Astrocyte of the cerebellum (primary cell): ENCODE data around the gene UBXN1.
A peak's percentile ranks its signal among the peaks of the same experiment; 100 is the strongest.
"Not testable (repeated sequence)": the region's sequence is repeated elsewhere in the genome, so short reads cannot be mapped to it uniquely, and the experiment has no call there.

ENCODE experiments used
- DNase-seq: peaks from one replicate; pipeline ENCODE4 v3.0.0-alpha.2; 2011; ENCODE audit warnings: low read depth
- H3K4me3 ChIP-seq: 2 replicates; pipeline ENCODE4 v1.5.1; 2011; ENCODE audit warnings: mild to moderate bottlenecking, low read depth, low read length, moderate library complexity
- CTCF ChIP-seq: IDR thresholded peaks from 2 replicates; pipeline ENCODE4 v1.5.1; 2012; ENCODE audit warnings: low read length, low read depth, moderate library complexity, mild to moderate bottlenecking; ENCODE audit errors: missing control alignments
- in situ Hi-C: cut with HindIII; loops from 2 replicates; pipeline ENCODE4 v1.10.0; 2017; ENCODE audit warnings: low sequenced_read_pairs

The UBXN1 gene

GRCh38 chr11:62676698-62677097 is 2.2 kb downstream of the UBXN1 start:
- no peak for DNase-seq
- in situ Hi-C loops = no loop called here
- no peak overlapping the region for H3K4me3 ChIP-seq
- TF ChIP-seq CTCF = peak; percentile 3

GRCh38 chr11:62675415-62675814 is 3.5 kb downstream of the UBXN1 start:
- DNase-seq, H3K4me3 ChIP-seq, in situ Hi-C loops: not testable (repeated sequence)

GRCh38 chr11:62673196-62673525 is 5.7 kb downstream of the UBXN1 start:
- no peak overlapping the region for H3K4me3 ChIP-seq
- TF ChIP-seq CTCF = no peak
- in situ Hi-C loops = no loop called here
- no peak for DNase-seq

GRCh38 chr11:62671608-62672389 is 7.1 kb downstream of the UBXN1 start, which contains the start of the genes LBHD1 and UQCC3:
LBHD1 (minus strand) TSS chr11:62672267; CDS start chr11:62670031, 2,236 bp downstream.
UQCC3 (plus strand) TSS chr11:62671673; CDS start chr11:62671746, 73 bp downstream.
- no peak for DNase-seq
- TF ChIP-seq CTCF = no peak
- in situ Hi-C loops = no loop called here
- H3K4me3 ChIP-seq = peak within 1 kb of the TSS; percentile 78

GRCh38 chr11:62671236-62671607 is 7.7 kb downstream of the UBXN1 start:
- in situ Hi-C loops = no loop called here
- DNase-seq = no peak
- TF ChIP-seq CTCF = no peak
- H3K4me3 ChIP-seq = peak overlapping the region; percentile 78

- no peak for DNase-seq
- in situ Hi-C loops = no loop called here
- H3K4me3 ChIP-seq = no peak overlapping the region
- no peak for TF ChIP-seq CTCF
These were observed 9.3 kb downstream of the UBXN1 start for GRCh38 chr11:62669420-62670161.

- TF ChIP-seq CTCF = no peak
- in situ Hi-C loops = no loop called here
- H3K4me3 ChIP-seq = no peak overlapping the region
- no peak for DNase-seq
These were observed 11.4 kb downstream of the UBXN1 start for GRCh38 chr11:62667460-62667859.
